ENCODE measurements around the gene DISC1.

DNA sequence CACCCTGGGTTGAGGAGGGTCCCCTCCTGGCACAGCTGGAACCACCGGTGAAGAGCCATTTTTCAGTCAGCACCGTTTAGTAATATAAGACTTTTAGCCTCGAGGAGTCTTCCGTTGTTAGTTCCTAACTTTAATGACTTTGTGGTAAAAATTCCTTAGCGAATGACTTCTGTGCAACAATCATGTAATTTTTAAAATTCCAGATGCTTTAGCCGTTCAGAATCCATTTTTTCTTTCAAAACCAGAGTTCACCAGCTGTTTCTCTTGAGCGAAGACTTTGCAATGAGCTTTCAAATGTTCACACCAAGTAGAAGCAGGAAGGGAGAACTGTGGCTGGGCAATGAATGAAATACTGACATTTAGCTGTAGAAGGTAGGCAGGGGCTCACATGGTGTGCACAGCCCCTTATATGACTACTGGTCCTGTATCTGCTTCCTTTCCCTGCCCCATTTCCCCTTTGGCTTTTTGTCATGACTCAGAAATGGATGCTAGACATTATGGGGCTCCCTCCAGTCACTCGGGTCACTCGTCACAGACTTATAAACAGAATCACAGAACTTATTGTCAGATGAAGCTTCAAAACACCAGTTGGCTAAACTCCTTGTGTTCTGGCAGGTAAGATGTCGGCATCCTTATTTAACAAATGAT is 4.1 kb downstream of the DISC1 start:
- TF ChIP-seq, protein P1, sequence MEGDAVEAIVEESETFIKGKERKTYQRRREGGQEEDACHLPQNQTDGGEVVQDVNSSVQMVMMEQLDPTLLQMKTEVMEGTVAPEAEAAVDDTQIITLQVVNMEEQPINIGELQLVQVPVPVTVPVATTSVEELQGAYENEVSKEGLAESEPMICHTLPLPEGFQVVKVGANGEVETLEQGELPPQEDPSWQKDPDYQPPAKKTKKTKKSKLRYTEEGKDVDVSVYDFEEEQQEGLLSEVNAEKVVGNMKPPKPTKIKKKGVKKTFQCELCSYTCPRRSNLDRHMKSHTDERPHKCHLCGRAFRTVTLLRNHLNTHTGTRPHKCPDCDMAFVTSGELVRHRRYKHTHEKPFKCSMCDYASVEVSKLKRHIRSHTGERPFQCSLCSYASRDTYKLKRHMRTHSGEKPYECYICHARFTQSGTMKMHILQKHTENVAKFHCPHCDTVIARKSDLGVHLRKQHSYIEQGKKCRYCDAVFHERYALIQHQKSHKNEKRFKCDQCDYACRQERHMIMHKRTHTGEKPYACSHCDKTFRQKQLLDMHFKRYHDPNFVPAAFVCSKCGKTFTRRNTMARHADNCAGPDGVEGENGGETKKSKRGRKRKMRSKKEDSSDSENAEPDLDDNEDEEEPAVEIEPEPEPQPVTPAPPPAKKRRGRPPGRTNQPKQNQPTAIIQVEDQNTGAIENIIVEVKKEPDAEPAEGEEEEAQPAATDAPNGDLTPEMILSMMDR (IDR thresholded peaks at IDR 0.05; ENCODE audit: insufficient read depth, low read length) = no peak
- TF ChIP-seq POLR2AphosphoS5 (IDR thresholded peaks at IDR 0.05; ENCODE audit: low read depth) (no peak), SPI1 (IDR thresholded peaks at IDR 0.05; ENCODE audit: borderline replicate concordance, low read depth) (no peak)
- TF ChIP-seq, protein P2, sequence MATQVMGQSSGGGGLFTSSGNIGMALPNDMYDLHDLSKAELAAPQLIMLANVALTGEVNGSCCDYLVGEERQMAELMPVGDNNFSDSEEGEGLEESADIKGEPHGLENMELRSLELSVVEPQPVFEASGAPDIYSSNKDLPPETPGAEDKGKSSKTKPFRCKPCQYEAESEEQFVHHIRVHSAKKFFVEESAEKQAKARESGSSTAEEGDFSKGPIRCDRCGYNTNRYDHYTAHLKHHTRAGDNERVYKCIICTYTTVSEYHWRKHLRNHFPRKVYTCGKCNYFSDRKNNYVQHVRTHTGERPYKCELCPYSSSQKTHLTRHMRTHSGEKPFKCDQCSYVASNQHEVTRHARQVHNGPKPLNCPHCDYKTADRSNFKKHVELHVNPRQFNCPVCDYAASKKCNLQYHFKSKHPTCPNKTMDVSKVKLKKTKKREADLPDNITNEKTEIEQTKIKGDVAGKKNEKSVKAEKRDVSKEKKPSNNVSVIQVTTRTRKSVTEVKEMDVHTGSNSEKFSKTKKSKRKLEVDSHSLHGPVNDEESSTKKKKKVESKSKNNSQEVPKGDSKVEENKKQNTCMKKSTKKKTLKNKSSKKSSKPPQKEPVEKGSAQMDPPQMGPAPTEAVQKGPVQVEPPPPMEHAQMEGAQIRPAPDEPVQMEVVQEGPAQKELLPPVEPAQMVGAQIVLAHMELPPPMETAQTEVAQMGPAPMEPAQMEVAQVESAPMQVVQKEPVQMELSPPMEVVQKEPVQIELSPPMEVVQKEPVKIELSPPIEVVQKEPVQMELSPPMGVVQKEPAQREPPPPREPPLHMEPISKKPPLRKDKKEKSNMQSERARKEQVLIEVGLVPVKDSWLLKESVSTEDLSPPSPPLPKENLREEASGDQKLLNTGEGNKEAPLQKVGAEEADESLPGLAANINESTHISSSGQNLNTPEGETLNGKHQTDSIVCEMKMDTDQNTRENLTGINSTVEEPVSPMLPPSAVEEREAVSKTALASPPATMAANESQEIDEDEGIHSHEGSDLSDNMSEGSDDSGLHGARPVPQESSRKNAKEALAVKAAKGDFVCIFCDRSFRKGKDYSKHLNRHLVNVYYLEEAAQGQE (IDR thresholded peaks at IDR 0.05; ENCODE audit: insufficient replicate concordance, low read depth) = no peak

Data from HL-60 (cell line).